Hematopoietic multipotent progenitor cell treated with erythropoietin and hydrocortisone succinate and interleukin-3 and kit ligand, for 6 days (in vitro differentiated cells): Measurements from ENCODE around the gene PRPF19.

Experiments
- DNase-seq: peaks from one replicate; pipeline ENCODE4 v3.0.0-alpha.2; 2015

Gene PRPF19

GRCh38 chr11:60872124-60872960, 34.0 kb downstream of the PRPF19 start:
- DNase-seq, result no peak

GRCh38 chr11:60871378-60872061, 34.9 kb downstream of the PRPF19 start:
- DNase-seq, result no peak

- DNase-seq, result no peak
These were observed 35.5 kb downstream of the PRPF19 start for GRCh38 chr11:60870733-60871377.

- DNase-seq, result no peak
These were observed 36.1 kb downstream of the PRPF19 start for GRCh38 chr11:60870276-60870675.

GRCh38 chr11:60869451-60869825, 36.9 kb downstream of the PRPF19 start:
- DNase-seq, result no peak

- DNase-seq, result no peak
These were observed 37.5 kb downstream of the PRPF19 start for GRCh38 chr11:60868682-60869450.

- no peak for DNase-seq
These were observed 38.3 kb downstream of the PRPF19 start for GRCh38 chr11:60867871-60868681.

- DNase-seq, result no peak
These were observed 39.2 kb downstream of the PRPF19 start, which contains the start of gene ZP1 for GRCh38 chr11:60866911-60867870. Gene ZP1 (plus strand): TSS chr11:60867542. CDS start chr11:60867562, 20 bp downstream.

- peak; percentile 70 for DNase-seq
These were observed 41.4 kb downstream of the PRPF19 start for GRCh38 chr11:60864856-60865513.

GRCh38 chr11:60863550-60864521, 42.5 kb downstream of the PRPF19 start:
- peak; percentile 78 for DNase-seq

- no peak for DNase-seq
These were observed 44.2 kb downstream of the PRPF19 start for GRCh38 chr11:60862171-60862570.

- DNase-seq, result no peak
These were observed 45.4 kb downstream of the PRPF19 start for GRCh38 chr11:60860943-60861342.

- no peak for DNase-seq
These were observed 46.7 kb downstream of the PRPF19 start for GRCh38 chr11:60859616-60860250.

- DNase-seq, result no peak
These were observed 47.5 kb downstream of the PRPF19 start for GRCh38 chr11:60858731-60859464.

GRCh38 chr11:60858236-60858635, 48.1 kb downstream of the PRPF19 start:
- DNase-seq, result no peak

- no peak for DNase-seq
These were observed 48.8 kb downstream of the PRPF19 start for GRCh38 chr11:60857378-60858232.
